GM18873 (cell line): Measurements from ENCODE around the gene TMEM207.
"Not testable (repeated sequence)": the region's sequence is repeated elsewhere in the genome, so short reads cannot be mapped to it uniquely, and the experiment has no call there.

ENCODE experiments used
- ATAC-seq: cut with Tn5 transposase; IDR thresholded peaks from one replicate; pipeline ENCODE4 v1.9.1; 2021; ENCODE audit warnings: mild to moderate bottlenecking, moderate library complexity, moderate number of reproducible peaks; ENCODE audit not compliant: unreplicated experiment, low FRiP score

TMEM207 gene

GRCh38 chr3:190449801-190450200 lies at the start of gene TMEM207:
Gene TMEM207, minus strand, starts transcription at chr3:190449901. Its CDS starts 92 bp downstream, at chr3:190449809.
- no peak for ATAC-seq

DNA sequence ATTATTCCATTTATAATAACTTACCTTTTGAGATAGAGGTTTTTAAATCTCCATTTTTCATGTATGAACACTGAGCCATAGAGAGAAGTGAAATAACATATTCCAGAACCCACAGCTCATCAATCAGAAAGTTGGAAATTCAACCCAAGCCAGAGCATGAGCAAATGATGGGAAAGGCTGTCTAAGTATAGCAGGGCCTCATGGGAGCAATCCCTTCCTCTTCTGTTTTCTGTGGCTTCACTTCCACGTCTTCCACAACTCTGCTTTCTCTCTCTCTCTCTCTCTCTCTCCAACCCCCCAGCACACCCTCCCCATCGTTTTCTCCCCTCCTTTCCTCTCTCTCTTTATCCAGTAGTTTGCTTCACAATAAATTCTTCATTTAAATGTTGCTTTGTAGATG lies 49.4 kb upstream of the TMEM207 start:
- no peak for ATAC-seq

DNA sequence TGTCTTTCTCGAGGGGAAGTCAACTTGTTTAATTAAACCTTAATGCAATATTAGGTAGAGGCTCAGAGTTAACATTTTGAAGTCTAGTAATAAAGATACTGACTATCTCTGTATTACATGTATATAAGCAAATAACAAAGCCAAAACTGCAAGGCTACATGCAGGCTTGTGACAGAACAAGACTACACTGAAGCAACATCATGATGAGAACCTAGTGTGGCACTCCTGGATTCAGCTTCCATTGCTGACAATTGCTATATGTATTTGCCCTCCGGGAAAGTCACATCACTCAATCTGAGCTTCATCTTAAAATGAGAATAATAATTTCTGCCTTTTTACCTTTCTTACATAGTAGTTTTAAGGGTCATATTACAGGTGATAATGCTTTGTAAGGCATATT lies 48.6 kb upstream of the TMEM207 start:
- no peak for ATAC-seq

- ATAC-seq, result no peak
These were observed 48.1 kb upstream of the TMEM207 start for GRCh38 chr3:190497811-190498210.

DNA sequence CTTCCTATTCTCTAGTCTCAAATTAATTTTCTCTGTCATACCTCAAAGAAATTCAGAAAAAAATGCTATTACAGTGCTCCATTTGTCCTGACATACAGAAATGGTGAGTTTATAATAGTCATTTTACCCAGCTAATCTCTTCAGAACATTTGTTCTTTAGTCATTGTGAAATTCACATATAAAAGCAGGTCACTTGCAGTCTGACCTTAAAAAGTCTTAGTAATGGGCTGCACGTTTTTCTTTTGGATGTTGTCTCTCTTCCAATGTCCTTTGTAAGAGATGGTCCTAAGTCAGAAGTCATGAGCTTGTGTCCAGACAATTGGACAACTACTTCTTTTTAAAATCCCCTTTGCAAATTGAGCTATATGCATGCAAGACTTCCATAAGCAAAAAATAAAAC lies 47.2 kb upstream of the TMEM207 start:
- ATAC-seq, result no peak

DNA sequence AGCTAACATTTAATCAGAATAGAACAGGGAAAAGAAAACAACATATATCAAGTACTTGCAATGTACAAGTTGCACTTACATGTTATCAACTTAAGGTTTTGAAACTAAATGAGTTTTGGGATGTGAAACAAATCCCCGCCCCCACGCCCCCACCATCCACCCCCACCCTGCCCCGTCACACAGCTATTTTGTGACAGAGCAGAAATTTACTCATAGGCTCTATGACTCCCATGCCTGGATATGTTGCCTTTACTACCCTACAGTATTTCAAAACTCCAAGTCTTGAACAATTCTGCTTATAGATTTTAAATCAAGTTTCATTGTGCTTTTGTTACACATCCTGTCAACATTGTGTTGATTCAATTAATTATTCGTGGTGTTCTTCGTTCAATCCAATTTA lies 46.1 kb upstream of the TMEM207 start:
- no peak for ATAC-seq

DNA sequence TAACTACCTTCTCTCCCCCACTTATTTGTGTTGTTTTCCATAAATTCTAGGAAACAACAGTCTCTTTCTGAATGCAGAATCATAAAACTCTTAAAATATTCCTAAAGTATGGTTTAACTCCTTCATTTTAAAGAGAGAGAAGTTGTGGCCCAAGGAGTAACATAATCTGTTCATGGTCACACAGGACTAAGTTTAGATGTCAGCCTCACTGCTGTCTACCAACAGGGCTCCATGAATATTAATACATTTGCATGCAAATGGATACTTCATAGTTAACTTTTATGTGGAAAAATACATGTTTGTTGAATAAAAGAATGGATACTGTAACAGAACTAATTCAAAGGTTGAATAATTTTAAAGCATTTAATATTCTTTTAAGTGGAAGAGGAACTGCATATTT lies 45.7 kb upstream of the TMEM207 start:
- no peak for ATAC-seq

DNA sequence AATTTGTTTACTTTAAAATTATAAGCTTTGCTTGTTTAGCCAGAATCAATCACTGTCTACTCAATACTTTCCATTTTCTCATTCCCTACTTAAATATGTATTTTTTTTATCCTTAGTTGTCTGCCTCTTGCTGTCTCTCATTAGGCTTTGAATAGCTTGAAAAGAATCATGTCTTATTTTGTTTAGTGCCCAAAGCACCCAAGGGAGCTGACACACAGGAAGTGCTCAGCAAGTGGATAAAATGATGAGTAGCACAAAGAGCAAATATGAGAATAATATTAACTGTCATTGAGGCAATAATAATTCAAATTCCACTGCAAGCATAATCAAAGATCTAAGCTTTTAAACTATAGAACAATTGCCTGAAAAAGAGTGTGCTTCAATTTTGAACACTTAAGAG lies 45.2 kb upstream of the TMEM207 start:
- ATAC-seq, result no peak

DNA sequence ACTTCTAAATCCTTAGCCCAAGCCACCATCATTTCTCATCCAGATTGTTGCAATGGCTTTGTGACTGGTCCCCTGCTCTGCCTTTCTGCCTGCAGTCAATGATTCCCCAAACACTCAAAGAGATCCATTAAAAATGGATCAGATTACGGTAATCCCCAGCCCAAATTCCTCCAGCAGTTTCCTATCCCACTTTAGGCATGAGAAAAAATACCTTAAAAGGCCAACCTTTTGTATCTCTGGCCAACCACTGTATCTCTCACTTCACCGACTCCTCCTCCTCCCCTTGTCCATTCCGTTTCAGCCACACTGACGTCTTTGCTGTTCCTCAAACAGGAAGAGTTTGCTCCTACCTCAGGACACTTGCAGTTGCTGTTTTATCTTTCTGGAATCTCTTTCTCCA lies 43.3 kb upstream of the TMEM207 start:
- no peak for ATAC-seq

DNA sequence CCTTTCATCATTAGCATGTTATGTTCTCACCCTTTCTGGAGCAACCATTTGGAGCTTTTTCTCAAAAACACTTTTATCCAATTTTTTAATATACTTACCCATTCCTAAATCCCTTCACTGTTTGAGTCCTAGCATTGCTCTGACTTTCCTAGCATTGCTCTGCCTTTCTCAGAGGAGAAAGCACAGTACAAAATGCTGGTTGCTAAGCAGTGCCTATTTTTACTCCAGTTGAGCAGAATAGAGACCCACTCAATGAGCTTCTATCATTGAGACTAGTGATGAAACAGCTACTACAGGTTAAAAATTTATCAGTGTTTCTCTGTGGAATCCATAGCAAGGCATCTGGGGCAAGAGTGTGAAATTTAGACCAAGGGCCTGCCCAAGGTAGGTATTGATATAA lies 42.4 kb upstream of the TMEM207 start:
- ATAC-seq, result no peak

DNA sequence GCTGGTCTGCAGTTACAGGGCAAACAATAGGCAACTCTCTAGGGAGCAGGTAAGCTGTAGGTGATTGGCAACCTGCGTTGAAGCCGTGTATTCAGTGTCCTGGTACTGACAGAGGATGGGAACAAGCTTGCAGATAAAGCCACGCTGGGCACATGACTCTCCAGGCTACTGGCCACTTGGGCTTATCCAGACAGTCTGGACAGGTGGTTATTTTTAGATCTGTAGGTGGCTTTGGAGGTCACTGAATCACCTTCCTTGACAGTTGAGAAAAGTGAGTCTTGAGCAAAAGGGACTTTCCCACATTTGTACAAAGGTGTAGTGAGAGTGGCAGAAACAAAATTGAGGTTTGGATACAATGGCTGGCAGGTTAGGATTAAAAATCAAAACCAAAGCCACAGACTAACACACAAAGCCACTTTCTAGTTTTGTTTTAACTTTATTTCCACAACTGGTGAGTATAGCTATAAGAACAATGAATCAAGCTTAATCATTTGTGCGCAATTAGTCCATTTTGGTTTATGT lies 41.9 kb upstream of the TMEM207 start:
- no peak for ATAC-seq

- ATAC-seq, result no peak
These were observed 37.4 kb upstream of the TMEM207 start for GRCh38 chr3:190486908-190487607.

DNA sequence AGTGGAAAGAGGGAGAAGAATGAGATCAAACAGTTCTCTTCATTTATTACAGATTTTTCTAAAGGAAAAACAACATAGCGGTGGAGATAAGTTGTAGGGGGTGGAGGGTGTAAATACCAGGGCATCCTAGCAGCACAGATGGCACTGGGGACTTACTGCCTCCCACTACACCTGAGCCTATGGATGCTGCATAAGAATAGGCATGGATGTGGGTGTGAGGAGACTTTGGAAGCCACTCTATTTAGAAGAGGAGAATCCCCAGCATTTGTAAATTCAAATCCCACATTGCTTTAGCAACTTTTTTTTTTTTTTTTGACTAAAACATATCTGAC lies 36.8 kb upstream of the TMEM207 start:
- no peak for ATAC-seq

DNA sequence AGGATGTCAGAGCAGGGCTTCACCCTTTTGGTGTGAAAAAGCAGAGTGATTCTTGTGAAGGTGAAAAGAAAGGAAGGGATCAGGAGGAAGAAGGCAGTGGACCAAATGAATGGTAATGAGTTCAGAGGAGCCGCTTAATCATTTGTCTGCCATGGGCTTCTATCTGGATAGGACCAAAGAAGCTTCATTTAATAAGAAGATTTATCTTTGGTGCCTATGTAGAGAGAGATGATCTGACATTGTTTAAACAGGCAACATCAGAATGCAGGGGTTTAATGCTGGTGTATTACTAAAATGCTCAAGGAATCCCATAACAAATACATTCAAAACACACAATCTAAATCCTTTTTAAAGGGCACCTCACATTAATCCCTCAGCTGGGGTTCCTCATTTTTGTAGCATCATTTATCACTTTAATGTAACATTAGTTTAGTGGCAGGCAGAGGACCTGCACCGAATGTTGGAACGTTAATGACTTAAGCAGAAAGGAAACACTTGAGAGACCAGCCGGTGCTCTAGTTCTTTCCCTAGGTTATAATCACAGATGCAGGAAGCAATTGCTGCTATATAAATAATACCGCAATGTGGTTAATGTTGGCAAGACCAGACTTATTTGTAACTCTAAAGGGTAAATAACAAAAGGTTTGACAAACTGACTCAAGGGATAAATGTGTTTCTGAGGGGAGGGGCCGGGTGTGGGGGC lies 36.3 kb upstream of the TMEM207 start:
- ATAC-seq, result no peak

DNA sequence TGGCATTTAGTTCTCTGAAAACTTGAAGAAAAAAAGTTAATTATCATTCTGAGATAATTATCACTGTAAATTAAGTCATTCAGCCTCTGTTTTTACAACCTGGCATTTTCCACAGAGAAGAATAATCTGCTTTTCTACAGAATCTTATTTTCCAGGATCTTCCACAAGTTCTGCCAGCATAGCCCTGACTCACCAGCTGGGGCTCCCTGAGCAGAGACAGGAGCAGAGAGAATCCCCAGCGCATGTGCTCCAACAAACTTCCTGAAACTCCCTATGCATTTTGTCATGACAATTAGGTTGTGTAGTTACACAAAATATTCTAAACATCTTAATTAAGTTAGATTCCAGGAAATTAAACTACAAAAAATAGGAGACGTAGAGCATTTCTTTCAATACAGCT lies 32.1 kb upstream of the TMEM207 start:
- no peak for ATAC-seq

DNA sequence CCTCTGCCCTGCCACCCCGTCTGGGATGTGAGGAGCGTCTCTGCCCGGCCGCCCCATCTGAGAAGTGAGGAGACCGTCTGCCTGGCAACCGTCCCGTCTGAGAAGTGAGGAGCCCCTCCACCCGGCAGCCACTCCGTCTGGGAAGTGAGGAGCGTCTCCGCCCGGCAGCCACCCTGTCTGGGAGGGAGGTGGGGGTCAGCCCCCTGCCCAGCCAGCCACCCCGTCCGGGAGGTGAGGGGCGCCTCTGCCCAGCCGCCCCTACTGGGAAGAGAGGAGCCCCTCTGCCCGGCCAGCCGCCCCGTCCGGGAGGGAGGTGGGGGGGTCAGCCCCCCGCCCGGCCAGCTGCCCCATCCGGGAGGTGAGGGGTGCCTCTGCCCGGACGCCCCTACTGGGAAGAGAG lies 23.6 kb upstream of the TMEM207 start:
- not testable (repeated sequence) for ATAC-seq

- no peak for ATAC-seq
These were observed 18.2 kb upstream of the TMEM207 start for GRCh38 chr3:190467922-190468321.

DNA sequence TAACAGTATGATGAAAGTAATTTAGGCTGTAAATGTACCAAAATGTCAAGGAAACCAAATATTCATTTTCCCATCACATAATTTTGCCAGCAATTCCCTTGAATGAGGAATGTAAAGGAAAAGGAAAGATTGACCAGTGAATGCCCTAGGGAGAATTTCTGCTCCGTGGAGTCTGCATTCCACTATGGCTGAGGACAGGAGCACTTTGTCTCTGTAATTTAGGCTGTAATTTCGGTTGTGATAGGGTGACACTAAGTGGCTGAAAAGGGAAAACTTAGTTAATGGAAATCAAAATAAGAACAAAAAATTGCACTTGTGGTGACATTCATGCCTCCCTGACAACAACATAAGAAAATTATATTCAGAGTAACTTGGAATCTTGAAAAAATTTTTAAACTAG lies 8.3 kb upstream of the TMEM207 start:
- ATAC-seq, result no peak

DNA sequence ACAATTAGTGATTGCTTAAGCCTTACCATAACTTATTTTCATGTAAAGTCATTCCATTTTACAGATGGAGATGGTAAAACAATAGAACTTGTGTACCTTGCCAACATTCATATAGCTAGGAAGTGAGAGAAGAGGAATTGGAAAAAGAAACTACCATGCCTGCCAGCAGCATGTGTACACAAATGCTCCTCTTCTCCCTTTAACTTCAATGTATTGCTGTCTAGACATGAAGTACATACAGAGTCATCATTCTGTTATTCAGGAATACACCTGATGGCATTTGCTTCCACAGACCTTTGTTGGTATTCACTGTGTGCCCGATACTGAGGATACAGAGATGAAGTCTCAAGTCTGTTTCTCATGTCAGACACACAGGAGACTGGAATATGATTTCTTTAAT lies 7.1 kb upstream of the TMEM207 start:
- ATAC-seq, result no peak

DNA sequence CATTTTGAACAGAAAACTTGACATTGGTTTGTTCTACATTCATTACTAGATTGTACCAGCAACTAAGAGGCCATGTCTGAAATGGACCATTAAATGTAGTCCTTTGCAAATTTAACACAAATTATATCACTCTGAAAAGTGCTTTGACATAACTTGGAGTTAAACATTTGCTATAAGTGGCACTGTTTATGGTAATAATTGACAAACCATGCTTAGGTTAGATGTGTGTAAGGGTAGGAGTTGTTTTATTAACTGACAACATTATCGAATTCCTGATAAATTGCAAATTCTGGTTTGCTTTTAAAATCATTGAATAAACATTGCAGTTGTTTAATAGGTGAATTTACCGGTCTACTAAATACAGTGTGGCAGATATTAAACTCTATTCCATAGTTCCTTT lies 6.1 kb upstream of the TMEM207 start:
- ATAC-seq, result no peak

- ATAC-seq, result no peak
These were observed 1.4 kb downstream of the TMEM207 start for GRCh38 chr3:190448256-190448655.

DNA sequence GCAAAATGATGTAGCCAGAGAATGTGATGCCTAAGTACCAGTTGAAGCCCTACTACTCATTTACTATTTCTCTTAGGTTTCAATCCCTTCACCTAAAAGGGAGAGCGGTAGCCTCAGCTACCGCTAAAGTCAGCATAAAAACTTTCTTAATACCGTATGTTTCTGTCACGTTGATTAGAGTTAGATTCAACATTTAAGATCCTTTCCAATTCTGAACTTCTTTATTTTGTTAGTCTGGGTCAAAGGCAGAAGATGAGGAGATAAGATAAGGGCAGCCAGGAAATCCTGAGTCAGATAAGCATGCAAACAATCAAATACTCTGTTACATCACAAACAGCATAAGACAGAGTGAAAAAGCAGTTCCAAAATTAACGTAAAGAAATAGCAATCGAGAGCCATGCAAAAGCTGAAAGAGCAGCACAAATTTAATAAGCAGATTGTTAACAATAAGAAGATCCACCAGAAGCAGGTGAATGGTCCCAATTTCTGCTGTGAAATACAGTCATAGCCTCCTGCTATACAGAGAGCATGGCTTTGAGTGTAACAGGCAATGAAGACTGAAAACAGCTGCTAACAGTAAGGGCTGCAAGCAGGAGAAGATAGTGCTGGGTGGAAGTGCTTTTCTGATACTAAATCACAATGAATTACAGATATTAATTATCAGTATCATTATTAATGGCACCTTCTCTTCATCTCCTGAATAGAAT lies 3.0 kb downstream of the TMEM207 start:
- ATAC-seq, result no peak
